Activated naive CD4-positive, alpha-beta T cell treated with anti-CD3 and anti-CD28 coated beads, Interleukin-2, amount 50 U/mL, for 72 hours (primary cell): ENCODE measurements around the gene MYOZ1. TPM values are rescaled to one million over a fixed set of nuclear protein-coding genes. Genes with fewer than 3 reads are reported as not detected.
"Not testable (repeated sequence)": the region's sequence is repeated elsewhere in the genome, so short reads cannot be mapped to it uniquely, and the experiment has no call there.

Experiments used
- ATAC-seq, 2 donors: fragments of 150-1000 bp; cut with Tn5 transposase; 2 replicates each; pipeline ENCODE4 v1.10.0; 2021; ENCODE audit warnings: mild to moderate bottlenecking in 2 of 2, moderate library complexity in 2 of 2
- DNase-seq, 2 donors: peaks; one replicate each; pipeline ENCODE4 v3.0.0; 2021 to 2022; ENCODE audit warnings: low spot score in 2 of 2
- H3K27ac Mint-ChIP-seq, 2 donors: one replicate each; pipeline ENCODE4 v1.8.0; 2022; ENCODE audit warnings: mild to moderate bottlenecking in 2 of 2, mixed read lengths in 2 of 2
- H3K36me3 Mint-ChIP-seq, 2 donors: one replicate each; pipeline ENCODE4 v1.8.0; 2022; ENCODE audit warnings: mixed read lengths in 2 of 2
- H3K9me3 Mint-ChIP-seq, 2 donors: one replicate each; pipeline ENCODE4 v1.8.0; 2022; ENCODE audit warnings: mixed read lengths in 2 of 2
- total RNA-seq, 2 donors: library from RNA; stranded (reverse); gene quantifications; one replicate each; pipeline ENCODE4 v1.2.3, GENCODE V29; 2022

Gene MYOZ1
- total RNA-seq: not detected

GRCh38 chr10:73641328-73642060, at the start of gene MYOZ1:
MYOZ1 (minus strand) TSS chr10:73641474; CDS start chr10:73640017, 1,457 bp downstream.
- Mint-ChIP-seq H3K36me3 (no peaks in the 10 kb centered on the region), H3K9me3 (no peaks in the 10 kb centered on the region)

GRCh38 chr10:73690755-73691154, 49.5 kb upstream of the MYOZ1 start:
- not testable (repeated sequence) for H3K9me3 Mint-ChIP-seq, ATAC-seq, DNase-seq, H3K27ac Mint-ChIP-seq, H3K36me3 Mint-ChIP-seq

More at GRCh38 chr10:73641328-73642060, at the start of gene MYOZ1:
- peak within 1 kb of the TSS in 1 of 2 donors; percentile 72 for H3K27ac Mint-ChIP-seq
- no peak for DNase-seq
- no peak for ATAC-seq

DNA sequence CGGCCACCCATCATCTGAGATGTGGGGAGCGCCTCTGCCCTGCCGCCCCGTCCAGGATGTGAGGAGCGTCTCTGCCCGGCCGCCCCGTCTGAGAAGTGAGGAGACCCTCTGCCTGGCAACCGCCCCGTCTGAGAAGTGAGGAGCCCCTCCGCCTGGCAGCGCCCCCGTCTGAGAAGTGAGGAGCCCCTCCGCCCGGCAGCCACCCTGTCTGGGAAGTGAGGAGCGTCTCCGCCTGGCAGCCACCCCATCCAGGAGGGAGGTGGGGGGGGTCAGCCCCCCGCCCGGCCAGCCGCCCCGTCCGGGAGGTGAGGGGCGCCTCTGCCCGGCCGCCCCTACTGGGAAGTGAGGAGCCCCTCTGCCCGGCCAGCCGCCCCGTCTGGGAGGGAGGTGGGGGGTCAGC, 48.3 kb upstream of the MYOZ1 start:
- not testable (repeated sequence) for DNase-seq, H3K36me3 Mint-ChIP-seq, H3K9me3 Mint-ChIP-seq, ATAC-seq, H3K27ac Mint-ChIP-seq

DNA sequence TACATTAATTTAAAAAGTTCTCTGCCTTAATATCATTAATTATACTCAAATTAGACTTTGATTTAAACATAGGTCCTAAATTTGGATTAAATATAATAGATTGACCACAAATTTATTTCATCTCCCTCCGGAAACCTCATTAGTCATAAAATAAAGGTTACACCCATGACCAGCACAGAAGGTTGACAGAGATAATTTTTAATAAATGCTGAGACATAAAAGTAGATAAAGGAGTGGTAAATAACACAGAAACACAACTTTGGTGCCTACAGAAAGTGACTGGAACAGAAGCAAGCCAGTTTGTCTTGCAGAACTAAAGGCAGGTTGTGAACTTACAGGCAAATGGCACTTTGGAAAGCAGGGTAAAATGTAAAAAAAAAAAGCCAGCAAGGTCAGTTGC, 46.4 kb upstream of the MYOZ1 start:
- H3K36me3 Mint-ChIP-seq, ATAC-seq, DNase-seq, H3K27ac Mint-ChIP-seq, H3K9me3 Mint-ChIP-seq: not testable (repeated sequence)

DNA sequence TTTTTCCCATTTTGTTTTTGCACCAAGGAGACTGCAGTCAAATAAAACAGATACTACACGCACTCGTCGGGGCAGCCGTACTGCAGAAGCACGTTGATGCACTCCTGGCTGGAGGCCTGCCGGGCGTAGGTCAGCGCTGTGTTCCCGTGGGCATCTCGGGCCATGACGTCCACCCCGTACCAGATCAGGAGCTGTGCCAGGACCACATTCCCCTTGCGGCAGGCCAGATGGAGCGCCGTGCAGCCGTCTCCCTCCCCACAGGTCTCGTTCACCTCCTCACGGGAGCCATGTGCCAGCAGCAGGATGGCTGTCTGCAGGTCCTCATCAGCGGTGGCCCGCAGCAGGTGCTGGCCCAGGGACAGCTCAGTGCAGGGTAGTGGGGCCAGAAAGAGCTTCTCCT, 33.3 kb upstream of the MYOZ1 start:
- not testable (repeated sequence) for ATAC-seq, H3K36me3 Mint-ChIP-seq, H3K9me3 Mint-ChIP-seq, DNase-seq, H3K27ac Mint-ChIP-seq

DNA sequence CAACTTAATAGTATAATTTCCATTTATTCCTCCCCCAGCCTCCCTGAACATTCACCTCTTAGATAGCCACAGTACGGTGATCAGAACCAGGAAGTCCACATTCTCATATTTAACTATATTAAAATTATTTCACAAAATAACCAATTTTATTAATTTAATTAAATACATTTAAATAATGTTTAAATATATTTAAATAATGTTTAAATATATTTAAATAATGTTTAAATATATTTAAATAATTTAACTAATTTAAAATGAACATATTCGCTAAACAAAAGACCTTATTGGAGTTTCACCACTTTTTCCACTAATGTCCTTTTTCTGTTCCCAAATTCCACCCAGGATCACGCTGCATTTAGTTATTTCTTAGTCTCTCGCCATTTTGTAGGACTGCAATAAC, 27.1 kb upstream of the MYOZ1 start:
- DNase-seq, ATAC-seq, H3K36me3 Mint-ChIP-seq, H3K27ac Mint-ChIP-seq, H3K9me3 Mint-ChIP-seq: not testable (repeated sequence)

DNA sequence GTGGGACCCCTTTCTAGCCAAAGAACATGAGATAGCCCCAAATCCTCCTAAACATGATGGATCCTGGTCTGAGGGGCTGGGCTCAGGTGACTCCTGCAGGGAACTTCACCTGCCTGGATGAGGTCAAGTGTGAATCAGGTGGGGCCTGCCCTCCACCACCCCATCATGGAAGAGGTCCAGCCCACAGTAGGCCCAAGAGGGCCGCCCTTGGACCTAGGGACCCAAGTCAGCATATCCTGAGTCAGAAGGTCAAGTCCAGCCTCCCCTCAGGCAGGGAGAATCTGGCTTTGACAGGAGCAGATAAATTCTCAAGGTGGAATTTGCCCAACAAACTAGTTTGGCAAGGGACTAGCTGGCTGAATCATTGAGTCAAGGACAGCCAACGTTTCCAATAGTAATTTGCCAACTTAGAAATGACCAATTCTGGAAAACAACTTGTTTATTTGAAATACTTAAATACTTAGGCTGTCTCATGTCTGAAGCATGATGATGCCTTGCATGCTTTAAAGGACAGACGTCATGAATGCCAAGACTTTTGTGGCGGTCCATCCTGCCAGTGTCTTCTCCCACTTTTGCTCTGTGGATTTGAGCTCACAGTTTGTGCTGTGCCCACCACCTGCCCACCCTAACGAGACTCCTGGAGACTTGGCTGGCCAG, 25.0 kb upstream of the MYOZ1 start:
- H3K27ac Mint-ChIP-seq, DNase-seq, ATAC-seq, H3K9me3 Mint-ChIP-seq, H3K36me3 Mint-ChIP-seq: not testable (repeated sequence)

GRCh38 chr10:73665581-73665980, 24.3 kb upstream of the MYOZ1 start:
- not testable (repeated sequence) for H3K36me3 Mint-ChIP-seq, H3K9me3 Mint-ChIP-seq, DNase-seq

GRCh38 chr10:73664156-73665040, 23.1 kb upstream of the MYOZ1 start:
- ATAC-seq, H3K27ac Mint-ChIP-seq: not testable (repeated sequence)

More at GRCh38 chr10:73665581-73665980, 24.3 kb upstream of the MYOZ1 start:
- H3K27ac Mint-ChIP-seq, ATAC-seq: not testable (repeated sequence)

GRCh38 chr10:73663621-73664020, 22.3 kb upstream of the MYOZ1 start:
- not testable (repeated sequence) for H3K27ac Mint-ChIP-seq, H3K9me3 Mint-ChIP-seq, DNase-seq, ATAC-seq, H3K36me3 Mint-ChIP-seq

More at GRCh38 chr10:73664156-73665040, 23.1 kb upstream of the MYOZ1 start:
- H3K9me3 Mint-ChIP-seq, DNase-seq, H3K36me3 Mint-ChIP-seq: not testable (repeated sequence)

GRCh38 chr10:73662705-73663104, 21.4 kb upstream of the MYOZ1 start:
- DNase-seq, ATAC-seq, H3K27ac Mint-ChIP-seq, H3K36me3 Mint-ChIP-seq, H3K9me3 Mint-ChIP-seq: not testable (repeated sequence)

- peak within 1 kb of the TSS in 1 of 2 donors; percentile 50 for H3K27ac Mint-ChIP-seq
- H3K36me3 Mint-ChIP-seq: no peaks in the 10 kb centered on the region
- H3K9me3 Mint-ChIP-seq: no peaks in the 10 kb centered on the region
- ATAC-seq: no peak
- DNase-seq: no peak
Observed at GRCh38 chr10:73655990-73656298, 14.7 kb upstream of the MYOZ1 start, which contains the start of gene SYNPO2L. SYNPO2L (minus strand) TSS chr10:73656029; CDS start chr10:73655922, 107 bp downstream.

DNA sequence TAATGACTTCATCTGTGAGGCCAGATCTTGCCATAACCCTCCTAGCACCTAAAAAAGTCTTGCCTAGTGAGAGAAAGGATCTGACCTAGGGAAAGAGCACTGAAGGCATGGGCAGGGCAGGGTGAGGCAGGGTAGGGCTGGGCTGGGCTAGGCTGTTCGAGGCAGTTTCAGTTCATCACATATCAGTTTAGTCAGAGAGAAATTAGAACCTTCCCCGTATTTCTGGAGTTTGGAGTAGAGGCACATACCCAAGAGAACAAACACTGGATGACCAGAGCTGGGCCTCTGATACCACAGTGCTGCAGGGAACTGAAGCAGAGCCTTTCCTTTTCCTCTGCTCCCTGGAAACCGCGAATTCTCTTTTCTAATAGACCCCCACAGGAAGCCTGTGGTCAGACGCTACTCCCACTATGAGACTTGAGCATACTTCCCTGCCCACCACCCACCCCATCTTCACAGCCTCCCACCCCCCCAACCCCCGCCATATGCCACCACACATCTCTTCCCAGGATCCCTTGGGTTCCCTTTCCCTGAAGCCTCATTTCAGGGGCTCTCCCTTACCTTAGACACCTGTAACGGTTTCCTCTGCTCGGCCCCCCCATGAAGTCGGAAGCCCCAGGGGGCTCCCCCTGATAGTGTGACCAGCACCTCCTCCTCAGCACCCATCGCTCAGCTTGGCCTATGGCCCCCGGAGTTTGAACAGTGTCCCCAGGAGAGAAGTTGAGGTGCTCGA, 14.1 kb upstream of the MYOZ1 start:
- Mint-ChIP-seq H3K27ac (peak overlapping the region in 1 of 2 donors; percentile 50), H3K36me3 (no peaks in the 10 kb centered on the region), H3K9me3 (no peaks in the 10 kb centered on the region)
- DNase-seq (no peak), ATAC-seq (no peak)

GRCh38 chr10:73653701-73654100, 12.4 kb upstream of the MYOZ1 start:
- ATAC-seq (no peak), DNase-seq (no peak)
- H3K36me3 Mint-ChIP-seq: no peaks in the 10 kb centered on the region
- peak overlapping the region in 1 of 2 donors; percentile 51 for H3K27ac Mint-ChIP-seq
- H3K9me3 Mint-ChIP-seq: no peaks in the 10 kb centered on the region

GRCh38 chr10:73653195-73653594, 11.9 kb upstream of the MYOZ1 start:
- no peaks in the 10 kb centered on the region for H3K36me3 Mint-ChIP-seq
- ATAC-seq (no peak), DNase-seq (no peak)
- peak overlapping the region in 1 of 2 donors; percentile 32 for H3K27ac Mint-ChIP-seq
- H3K9me3 Mint-ChIP-seq: no peaks in the 10 kb centered on the region
